T-helper 2 cell (primary cell): Measurements from ENCODE around the gene POLE3.
"Not testable (repeated sequence)": the region's sequence is repeated elsewhere in the genome, so short reads cannot be mapped to it uniquely, and the experiment has no call there.

Experiments used
- DNase-seq, 5 experiments: peaks; one replicate each; pipeline versions ENCODE4 v3.0.0 to v3.0.0-alpha.2; 2012 to 2022

POLE3 gene

DNA sequence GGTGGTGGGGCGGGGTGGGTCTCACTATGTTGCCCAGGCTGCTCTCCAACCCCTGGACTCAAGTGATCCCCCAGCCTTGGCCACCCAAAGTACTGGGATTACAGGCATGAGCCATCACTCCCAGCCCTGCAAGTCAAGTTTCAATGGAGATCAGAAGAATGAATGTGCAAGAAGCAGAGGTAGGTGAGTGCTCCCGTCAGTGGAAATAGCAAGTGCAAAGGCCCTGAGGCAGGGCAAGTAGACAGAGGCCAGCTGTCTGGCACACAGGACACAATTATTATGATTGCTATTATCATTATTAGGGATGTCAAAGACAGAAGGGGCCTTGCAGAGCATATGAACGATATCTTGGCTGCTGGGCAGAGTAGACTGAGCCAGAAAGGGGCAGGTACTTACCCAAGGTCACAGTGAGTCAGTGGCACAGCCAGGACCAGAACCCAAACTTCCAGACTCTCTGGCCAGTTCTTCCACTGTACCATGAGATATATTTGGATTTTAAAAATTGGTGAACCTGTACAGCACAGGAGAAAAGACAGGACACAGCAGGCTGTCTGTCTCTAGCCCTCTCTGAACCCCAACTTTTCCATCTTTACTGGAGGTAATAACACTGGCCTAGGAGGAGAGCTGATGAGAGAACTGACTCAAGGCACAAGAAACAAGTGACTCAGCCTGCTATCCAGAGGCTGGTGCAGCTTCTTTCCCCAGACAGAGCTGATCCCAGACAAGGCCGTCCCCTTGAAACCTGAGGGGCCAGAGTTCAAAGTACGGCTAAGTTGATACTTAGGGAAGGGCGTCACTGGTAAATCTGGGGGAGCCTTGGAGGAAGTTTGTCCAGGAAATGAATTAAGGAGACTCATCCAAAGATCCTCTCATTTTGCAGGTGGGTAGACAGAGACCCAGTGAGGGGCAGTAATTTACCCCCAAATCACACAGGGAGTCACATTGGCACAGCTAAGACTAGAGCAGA lies 35.1 kb downstream of the POLE3 start:
- no peak for DNase-seq

DNA sequence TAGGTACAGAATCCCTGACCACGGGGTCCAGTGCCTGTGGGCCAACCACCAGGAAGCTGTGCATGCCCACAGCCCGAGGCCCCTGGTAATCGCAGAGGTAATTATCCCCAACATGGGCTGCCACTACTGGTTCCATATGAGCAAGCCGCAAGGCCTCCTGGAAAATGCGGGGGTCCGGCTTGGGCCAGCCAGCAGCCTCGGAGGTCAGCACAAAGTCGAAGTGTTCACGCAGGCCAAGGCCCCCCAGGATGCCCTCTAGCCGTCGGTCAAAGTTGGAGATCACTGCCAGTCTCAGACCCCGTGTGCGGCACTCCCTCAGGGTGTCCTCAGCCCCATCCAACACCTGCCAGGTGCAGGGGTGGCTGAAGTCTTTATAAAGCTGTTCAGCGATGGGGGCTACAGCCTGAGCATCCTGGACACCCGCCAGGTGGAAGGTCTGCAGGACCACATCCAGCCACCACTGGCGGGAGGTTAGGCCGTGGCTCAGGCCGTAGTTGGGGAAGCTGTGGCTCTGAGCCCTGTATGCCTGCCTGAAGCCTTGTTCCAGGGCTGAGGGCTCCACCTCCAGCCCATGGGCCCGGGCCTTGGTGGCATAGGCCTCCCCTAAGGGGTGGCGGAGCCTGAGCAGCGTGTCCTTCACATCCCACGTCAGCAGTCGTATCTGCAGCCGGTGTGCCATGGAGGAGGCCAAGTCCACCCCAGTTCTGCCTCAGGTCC lies 36.6 kb downstream of the POLE3 start:
- DNase-seq = no peak

DNA sequence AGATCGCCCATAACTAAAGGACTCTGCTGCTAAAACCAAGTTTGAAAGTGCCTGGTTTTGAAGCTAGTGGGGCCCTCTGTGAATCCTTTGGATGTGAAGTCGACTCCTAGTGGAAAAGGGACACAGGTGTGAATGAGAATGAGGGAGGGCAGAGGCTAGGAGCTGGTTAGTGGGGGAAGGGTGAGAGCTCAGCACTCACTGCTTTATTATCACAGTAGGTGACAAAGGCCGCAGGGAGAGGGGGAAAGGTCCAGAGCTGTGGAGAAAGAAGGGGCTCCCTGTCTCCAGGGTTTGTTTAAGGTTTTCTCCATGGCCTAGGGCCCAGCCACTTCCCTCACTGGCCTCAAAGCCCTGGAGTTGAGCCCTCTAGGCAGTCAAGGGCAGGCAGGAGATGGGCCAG lies 37.2 kb downstream of the POLE3 start:
- no peak for DNase-seq

DNA sequence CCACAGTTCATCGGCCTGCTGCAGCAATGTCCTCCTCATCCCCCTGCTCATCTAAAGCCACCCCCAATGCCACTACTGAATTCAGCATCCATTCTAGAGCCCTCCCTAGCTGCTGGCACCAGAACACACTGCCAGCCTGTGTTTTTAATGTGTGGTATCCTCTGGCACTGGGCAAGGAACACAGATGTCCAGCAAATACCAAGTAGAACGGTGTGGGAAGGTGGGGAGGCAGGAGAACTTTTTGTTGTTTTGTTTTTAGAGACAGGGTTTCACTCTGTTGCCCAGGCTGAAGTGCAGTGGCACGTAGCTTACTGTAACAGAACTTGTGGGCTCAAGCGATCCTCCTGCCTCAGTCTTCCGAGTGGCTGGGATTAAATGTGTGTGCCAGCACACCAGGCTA lies 38.4 kb downstream of the POLE3 start:
- DNase-seq = no peak

DNA sequence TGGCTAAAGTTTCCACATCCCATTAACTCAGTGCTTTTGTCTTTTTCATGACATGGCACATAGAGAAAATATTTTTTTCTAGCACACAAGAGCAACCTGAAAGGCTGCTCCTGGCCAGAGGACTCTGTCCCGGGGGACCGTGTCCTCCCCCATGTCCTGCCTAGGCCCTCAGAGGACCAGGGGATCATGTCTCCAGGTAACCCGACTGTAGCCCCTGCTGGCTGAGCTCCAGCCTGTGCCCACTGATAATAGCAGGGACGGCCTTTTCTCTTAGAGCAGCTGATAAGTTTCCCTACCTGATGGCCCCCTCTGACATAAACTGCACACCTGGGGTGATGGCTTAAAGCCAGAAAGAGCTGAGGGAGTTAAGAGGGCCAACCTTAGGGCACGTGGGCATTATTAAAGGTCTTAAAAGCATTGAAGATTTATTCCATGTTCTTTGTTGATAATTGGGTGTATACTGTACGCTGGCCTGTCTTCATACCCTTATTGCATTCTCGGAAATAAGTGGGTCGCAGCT lies 39.6 kb downstream of the POLE3 start:
- no peak for DNase-seq

DNA sequence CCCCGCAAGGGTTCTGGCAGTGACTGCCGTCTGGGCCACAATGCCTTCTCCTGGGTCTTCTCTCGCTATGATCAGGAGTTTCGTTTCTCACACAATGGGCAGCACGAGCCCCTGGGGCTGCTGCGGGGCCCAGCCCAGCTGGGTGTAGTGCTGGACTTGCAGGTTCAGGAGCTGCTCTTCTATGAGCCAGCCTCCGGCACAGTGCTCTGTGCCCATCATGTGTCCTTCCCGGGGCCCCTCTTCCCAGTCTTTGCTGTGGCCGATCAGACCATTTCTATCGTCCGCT lies 40.7 kb downstream of the POLE3 start:
- no peak for DNase-seq

DNA sequence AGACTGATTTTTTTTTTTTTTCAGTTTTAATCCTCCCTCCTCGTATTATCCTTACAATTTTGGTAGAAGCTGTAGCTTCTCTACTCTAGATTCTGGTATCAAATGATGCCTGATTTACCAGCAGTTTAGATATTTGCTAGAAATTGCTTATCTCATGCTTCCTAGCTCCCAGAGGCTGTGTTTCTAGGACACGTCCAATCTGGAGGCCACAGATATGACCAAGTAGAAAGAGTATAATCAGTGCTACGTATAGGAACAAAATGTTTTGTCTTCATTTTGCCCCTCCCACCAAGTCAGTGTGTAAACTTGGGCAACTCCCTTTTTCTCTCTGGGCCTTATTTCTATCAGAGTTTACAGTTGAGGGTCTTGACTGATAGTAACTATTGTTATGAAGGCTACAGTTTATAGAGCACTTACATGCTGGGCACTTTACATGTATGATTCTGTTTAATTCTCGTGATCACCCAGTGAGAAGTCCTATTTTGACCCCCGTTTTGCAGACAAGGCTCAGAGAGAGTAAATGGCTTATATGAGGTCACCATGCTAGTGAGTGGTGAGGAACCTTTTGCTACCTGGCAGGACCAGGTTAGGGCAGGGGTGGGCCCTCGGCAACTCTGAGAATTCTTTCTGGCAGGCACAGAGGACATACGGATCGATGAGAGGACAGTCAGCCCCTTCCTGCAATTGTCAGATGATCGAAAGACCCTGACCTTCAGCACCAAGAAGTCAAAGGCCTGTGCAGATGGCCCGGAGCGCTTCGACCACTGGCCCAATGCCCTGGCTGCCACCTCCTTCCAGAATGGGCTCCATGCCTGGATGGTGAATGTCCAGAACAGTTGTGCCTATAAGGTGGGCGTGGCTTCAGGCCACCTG lies 41.3 kb downstream of the POLE3 start:
- DNase-seq = no peak

DNA sequence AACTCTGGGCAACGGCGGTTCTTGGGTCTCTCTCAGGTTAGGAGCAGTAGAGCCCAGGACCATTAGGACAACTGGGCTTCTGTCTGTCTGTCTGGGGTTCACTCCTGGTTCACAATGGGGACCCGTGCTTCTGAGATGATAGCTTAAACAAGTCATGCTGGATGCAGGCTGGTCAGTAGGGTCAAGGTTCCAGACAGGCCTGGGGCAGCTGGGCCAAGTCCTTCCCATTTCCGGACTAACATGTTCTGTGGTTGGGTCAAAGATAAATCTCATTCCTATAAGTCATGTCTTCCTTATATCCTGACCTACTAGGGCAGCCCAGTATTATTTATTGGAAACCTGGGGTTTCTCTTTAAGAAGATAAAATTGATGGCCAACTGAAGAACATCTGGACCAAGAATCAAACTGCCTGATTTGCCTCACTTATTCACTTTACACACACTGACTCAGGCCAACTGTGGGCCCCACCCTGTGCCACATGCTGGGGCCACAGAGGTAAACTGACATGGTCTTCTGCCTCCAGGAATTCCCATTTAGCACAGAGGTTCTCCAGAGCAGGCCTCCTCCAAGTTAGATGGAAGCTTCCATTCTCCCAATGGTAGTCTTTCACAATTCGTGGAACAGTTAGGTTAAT lies 42.0 kb downstream of the POLE3 start:
- no peak for DNase-seq

DNA sequence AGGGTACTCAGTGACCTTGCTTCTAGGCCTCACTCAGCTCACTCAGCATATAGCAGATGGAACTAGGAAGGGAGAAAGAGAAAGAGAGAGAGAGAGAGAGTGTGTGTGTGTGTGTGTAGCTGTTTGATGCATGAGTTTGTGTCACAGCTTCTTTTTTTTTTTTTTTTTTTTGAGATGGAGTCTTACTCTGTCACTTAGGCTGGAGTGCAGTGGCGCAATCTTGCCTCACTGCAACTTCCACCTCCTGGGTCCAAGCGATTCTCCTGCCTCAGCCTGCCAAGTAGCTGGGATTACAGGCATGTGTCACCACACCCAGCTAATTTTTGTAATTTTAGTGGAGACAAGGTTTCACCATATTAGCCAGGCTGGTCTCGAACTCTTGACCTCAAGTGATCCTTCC lies 44.8 kb downstream of the POLE3 start:
- DNase-seq = not testable (repeated sequence)

DNA sequence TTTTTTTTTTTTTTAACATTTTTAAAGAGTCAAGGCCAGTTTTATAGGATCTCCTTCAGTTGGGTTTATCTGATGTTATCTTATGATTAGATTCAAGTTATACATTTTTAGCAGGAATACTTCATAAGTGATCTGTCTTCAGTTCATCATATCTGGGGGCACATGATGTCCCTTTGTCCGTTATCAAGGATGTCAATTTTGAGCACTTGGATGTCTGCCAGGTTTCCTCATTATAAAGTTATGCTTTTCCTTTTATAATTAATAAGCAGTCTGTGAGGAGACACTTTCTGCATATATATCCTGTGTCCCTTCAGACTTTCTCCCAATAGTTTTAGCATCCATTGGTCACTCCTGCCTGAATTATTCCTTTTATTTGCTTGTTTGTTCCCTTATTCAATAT lies 45.5 kb downstream of the POLE3 start:
- DNase-seq = no peak

DNA sequence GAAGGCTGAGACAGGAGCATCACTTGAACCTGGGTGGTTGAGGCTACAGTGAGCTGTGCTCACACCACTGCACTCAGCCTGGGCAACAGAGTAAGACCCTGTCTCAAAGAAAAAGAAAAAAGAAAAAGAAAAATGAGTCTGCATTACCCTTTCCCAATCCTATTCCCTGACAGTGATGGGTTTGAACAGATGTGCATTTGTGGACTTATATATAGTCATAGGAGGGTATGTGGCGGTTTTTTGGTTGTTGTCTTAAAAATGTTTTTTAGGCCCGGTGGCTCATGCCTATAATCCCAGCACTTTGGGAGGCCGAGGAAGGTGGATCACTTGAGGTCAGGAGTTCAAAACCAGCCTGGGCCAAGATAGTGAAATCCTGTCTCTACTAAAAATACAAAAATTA lies 47.1 kb downstream of the POLE3 start:
- DNase-seq = no peak

DNA sequence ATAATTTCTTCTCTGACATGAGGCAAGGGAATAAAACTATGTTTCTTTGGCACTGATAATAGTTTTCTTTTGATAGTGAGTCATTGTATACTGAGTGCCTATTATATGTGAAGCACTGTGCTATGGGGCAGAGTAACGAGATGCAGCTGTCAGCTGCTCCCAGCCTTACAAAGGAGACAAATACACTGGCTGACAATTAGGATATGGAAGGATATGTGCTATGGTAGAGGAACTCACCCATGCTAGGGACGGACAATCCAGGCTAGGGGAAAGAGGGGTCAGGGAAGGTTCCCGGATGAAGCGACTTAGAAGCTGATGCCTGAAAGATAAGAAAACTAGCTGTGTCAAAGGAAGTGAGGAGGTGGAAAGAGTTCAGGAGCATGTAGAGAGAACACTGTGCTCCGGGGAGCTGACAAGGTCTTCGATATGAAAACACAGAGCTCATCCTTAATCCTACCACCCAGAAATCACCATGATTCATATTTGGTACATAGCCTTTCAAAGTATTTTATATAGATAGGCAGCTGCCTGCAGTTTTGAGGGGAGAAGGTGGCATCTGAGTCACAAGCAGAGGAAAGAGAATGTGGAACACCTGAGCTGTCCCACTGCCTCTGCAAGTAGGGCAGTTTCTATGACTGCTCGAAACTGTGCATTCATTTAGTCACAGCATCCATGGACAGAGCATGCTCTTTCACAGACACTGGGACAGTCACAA lies 49.0 kb downstream of the POLE3 start:
- no peak for DNase-seq

DNA sequence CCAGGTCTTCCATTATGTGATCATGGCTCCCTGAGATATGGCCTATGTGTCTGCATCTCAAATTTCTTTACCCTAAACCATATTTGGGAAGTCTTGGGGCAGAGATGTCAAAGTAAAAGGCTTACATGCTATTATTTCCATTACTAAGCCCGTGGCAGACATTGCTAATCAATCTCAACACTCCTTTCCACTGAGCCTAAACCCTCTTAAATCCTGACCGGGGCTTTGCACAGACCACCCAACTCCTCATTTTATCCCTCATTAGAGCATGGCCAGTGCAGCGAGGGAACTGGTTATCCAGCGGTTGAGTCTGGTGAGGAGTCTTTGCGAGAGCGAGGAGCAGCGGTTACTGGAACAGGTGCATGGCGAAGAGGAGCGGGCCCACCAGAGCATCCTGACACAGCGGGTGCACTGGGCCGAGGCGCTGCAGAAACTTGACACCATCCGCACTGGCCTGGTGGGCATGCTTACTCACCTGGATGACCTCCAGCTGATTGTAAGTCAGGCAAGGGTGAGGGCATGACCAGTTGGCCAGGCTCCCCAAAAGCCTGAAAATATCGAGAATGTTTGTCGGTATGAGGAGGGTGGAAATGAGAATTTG lies 50.1 kb downstream of the POLE3 start:
- no peak for DNase-seq

DNA sequence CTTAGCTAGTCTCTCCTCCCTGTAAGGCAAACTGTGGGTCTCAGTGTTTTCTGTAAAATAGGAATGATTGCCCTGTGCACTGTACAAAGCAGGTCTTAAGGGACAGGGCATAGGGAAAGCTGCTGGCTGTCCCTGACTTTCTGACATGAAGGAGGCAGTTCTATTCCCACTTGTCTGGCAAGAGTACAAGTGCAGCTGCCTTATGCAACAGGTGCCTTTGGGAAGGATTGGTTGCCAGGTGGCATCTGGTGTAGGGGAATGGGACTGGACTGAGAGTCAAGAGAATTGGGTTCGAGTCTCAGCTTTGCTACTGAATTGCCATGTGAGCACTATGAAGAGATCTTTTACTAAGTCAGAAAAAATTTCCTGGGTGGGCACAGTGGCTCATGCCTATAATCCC lies 51.1 kb downstream of the POLE3 start:
- no peak for DNase-seq
